H54 (cell line): ENCODE measurements around the gene PBXIP1.
"Not testable (repeated sequence)": the region's sequence is repeated elsewhere in the genome, so short reads cannot be mapped to it uniquely, and the experiment has no call there.

Experiments
- DNase-seq: peaks from one replicate; pipeline ENCODE4 v3.0.0; 2011; ENCODE audit warnings: low spot score, mixed read lengths; ENCODE audit not compliant: insufficient read length
- FAIRE-seq: peaks from 3 replicates; lab custom pipeline; 2011; peaks lifted over from hg19 to GRCh38; lab: Jason Lieb, UNC
- POLR2A ChIP-seq: IDR thresholded peaks from 2 replicates; pipeline ENCODE4 v1.6.1; 2011; ENCODE audit warnings: low read depth, mild to moderate bottlenecking, low read length

Gene PBXIP1

GRCh38 chr1:154908937-154909336, 47.0 kb downstream of the PBXIP1 start:
- DNase-seq (no peak), FAIRE-seq (no peak)
- no peak for TF ChIP-seq POLR2A

GRCh38 chr1:154908129-154908528, 47.8 kb downstream of the PBXIP1 start:
- not testable (repeated sequence) for DNase-seq, FAIRE-seq

DNA sequence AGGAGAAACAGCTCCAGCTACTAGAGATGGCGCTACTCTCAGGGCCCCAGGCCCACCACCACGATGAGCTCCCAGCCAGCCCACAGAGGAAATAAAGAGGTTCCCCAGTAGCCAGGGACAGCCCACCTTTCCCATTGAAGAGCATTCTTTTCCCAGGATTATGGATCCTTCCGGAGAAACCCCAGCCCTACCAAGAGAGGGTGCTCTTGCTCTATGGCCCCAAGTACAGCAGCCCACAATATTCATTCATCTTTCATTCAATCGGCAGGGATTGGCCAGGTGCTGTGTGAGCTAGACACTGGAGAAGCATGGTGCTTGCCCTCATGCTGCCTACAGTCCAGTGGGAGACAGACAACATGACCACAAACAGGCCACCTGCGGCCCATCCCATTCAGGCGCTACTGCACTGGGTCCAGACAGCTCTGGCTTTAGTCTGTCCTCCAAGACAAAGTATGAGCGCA, 49.2 kb downstream of the PBXIP1 start:
- FAIRE-seq (no peak), DNase-seq (no peak)
- TF ChIP-seq POLR2A, result no peak

DNA sequence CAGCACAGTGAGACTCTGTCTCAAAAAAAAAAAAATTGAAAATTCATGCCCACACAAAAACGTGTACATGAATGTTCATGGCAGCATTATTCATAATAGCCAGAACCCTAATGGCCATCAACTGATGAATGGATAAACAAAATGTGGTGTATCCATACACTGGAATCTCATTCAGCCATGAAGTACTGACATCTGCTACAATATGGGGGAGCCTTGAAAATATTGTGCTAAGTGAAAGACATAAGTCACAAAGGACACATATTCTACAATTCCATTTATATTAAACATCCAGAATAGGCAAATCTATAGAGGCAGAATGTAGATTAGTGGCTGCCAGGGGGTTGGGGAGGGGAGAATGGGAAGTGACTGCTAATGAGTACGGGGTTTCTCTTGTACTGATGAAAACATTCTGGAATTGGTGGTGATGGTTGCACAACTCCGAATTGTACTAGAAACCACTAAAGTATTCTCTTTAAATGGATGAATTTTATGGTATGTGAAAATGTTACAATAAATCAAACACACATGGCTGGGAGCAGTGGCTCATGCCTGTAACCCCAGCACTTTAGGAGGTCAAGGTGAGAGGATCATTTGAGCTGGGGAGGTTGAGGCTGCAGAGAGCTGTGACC, 52.8 kb downstream of the PBXIP1 start:
- no peak for TF ChIP-seq POLR2A
- FAIRE-seq, result no peak
- no peak for DNase-seq

DNA sequence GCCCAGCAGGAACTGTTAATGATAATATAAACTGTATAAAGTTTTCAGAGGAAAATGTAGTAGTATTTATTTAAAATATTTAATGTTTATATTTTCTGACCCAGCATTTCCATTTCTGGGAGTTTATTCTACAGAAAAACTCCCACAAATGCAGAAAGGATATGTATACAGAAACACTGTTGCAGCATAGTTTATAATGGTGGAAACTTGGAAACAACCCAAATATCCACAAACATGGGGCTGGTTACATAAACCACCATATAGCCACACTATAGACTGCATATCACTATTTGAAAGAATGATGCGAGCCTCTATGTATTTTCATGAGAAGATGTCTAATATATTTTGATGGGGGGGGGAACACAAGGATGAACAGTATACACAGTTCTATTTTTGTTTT, 54.3 kb downstream of the PBXIP1 start:
- DNase-seq (no peak), FAIRE-seq (no peak)
- TF ChIP-seq POLR2A, result no peak

GRCh38 chr1:154899041-154899440, 56.9 kb downstream of the PBXIP1 start:
- no peak for FAIRE-seq

DNA sequence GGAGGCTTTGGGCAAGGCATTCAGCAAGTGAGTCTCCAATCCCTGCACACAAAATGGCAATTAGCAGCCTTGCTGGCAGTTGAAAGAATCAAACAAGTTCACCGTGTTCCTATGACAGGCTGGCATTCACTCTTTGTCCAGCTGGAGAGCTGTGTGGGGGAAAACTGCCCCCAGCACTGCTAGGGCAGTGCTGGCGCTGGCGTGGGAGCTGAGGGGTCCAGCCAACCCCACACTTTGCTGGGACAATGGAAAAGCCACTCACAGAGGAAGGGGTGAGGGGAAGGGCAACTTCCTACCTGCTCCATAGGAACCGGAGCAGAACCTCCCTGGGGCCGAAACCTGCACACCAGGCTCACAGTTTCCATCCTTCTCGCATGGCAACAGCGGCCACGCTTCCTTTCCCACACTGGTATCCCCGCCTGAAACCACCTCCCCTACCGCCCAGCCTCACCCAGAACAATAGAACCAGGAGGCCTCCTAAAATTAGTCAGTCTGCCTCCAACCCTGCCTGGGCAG, 59.1 kb downstream of the PBXIP1 start:
- no peak for TF ChIP-seq POLR2A
- DNase-seq (no peak), FAIRE-seq (no peak)

More at GRCh38 chr1:154899041-154899440, 56.9 kb downstream of the PBXIP1 start:
- DNase-seq, result no peak
- no peak for TF ChIP-seq POLR2A

DNA sequence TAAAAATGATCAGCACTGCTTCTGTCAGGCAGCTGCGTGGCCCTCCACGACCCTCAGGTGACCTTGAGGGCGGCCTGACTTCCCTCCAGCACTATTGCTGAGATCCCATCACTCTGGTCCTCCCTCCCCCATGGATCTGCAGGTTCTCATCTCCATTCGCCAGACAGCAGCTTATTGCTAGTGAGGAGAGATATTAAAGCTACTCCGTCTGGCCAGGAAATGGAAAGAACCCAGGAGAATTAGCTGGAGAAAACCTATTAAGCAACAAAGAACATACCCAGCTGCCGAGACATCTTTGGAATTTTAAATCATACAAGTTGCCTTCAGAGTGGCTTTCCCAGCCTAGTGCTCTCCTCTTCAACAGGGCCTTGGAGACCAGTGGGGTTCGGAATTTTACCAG, 60.1 kb downstream of the PBXIP1 start:
- FAIRE-seq, result no peak
- TF ChIP-seq POLR2A, result no peak
- no peak for DNase-seq
